ENCODE measurements around the gene ADCY2. TPM values are rescaled to one million over a fixed set of nuclear protein-coding genes. Genes with fewer than 3 reads are reported as not detected.

The ADCY2 gene
- total and polyA plus RNA-seq, 11 donors = 0.04 to 0.96 (median 0.32) TPM

GRCh38 chr5:7679663-7680062 is 283.7 kb downstream of the ADCY2 start:
- WGBS, 4 donors = 67 to 85% (median 72%) methylated on average over 4 of the region's 4 CpGs
- DNase-seq (no peak), ATAC-seq (no peak)
- H3K9me3 ChIP-seq = no peaks in the 10 kb centered on the region
- intact Hi-C loops (cut with DNase I) = no loop called here
- TF ChIP-seq, protein P1, sequence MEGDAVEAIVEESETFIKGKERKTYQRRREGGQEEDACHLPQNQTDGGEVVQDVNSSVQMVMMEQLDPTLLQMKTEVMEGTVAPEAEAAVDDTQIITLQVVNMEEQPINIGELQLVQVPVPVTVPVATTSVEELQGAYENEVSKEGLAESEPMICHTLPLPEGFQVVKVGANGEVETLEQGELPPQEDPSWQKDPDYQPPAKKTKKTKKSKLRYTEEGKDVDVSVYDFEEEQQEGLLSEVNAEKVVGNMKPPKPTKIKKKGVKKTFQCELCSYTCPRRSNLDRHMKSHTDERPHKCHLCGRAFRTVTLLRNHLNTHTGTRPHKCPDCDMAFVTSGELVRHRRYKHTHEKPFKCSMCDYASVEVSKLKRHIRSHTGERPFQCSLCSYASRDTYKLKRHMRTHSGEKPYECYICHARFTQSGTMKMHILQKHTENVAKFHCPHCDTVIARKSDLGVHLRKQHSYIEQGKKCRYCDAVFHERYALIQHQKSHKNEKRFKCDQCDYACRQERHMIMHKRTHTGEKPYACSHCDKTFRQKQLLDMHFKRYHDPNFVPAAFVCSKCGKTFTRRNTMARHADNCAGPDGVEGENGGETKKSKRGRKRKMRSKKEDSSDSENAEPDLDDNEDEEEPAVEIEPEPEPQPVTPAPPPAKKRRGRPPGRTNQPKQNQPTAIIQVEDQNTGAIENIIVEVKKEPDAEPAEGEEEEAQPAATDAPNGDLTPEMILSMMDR (IDR thresholded peaks at IDR 0.05) = no peak
- no peak for TF ChIP-seq POLR2A (IDR thresholded peaks at IDR 0.05)
- no peak overlapping the region for H3K27ac ChIP-seq
- H3K4me1 ChIP-seq = no peaks in the 10 kb centered on the region
- peaks cover 0 to 7% (median 0%) of the 10 kb centered on the region in 9 donors for H3K27me3 ChIP-seq
- no peaks in the 10 kb centered on the region for H3K36me3 ChIP-seq
- no peak overlapping the region for H3K4me3 ChIP-seq

- no peaks in the 10 kb centered on the region for H3K4me1 ChIP-seq
- peaks cover 0 to 7% (median 0%) of the 10 kb centered on the region in 9 donors for H3K27me3 ChIP-seq
- WGBS, 4 donors = 70 to 78% (median 72%) methylated on average over 4 of the region's 4 CpGs
- ATAC-seq = no peak
- no peaks in the 10 kb centered on the region for H3K36me3 ChIP-seq
- intact Hi-C loops (cut with DNase I) = no loop called here
- TF ChIP-seq POLR2A (IDR thresholded peaks at IDR 0.05) = no peak
- TF ChIP-seq, protein P1 (IDR thresholded peaks at IDR 0.05) = no peak
- no peaks in the 10 kb centered on the region for H3K9me3 ChIP-seq
- no peak for DNase-seq
- no peak overlapping the region for H3K27ac ChIP-seq
- H3K4me3 ChIP-seq = no peak overlapping the region
These were observed 284.3 kb downstream of the ADCY2 start for GRCh38 chr5:7680260-7680659.

GRCh38 chr5:7682379-7682778 is 286.4 kb downstream of the ADCY2 start:
- Histone ChIP-seq H3K9me3 (no peaks in the 10 kb centered on the region), H3K4me1 (no peaks in the 10 kb centered on the region), H3K36me3 (no peaks in the 10 kb centered on the region), H3K4me3 (no peak overlapping the region), H3K27me3 (peaks cover 0 to 7% (median 0%) of the 10 kb centered on the region in 9 donors), H3K27ac (no peak overlapping the region)
- no peak for DNase-seq
- 40 to 49% (median 48%) methylated on average over 3 of the region's 3 CpGs for WGBS, 4 donors
- intact Hi-C loops (cut with DNase I) = no loop called here
- no peak for ATAC-seq
- TF ChIP-seq, protein P1 (IDR thresholded peaks at IDR 0.05) = no peak
- no peak for TF ChIP-seq POLR2A (IDR thresholded peaks at IDR 0.05)

GRCh38 chr5:7683753-7684152 is 287.8 kb downstream of the ADCY2 start:
- intact Hi-C loops (cut with DNase I) = no loop called here
- no peaks in the 10 kb centered on the region for H3K36me3 ChIP-seq
- H3K27ac ChIP-seq = no peak overlapping the region
- DNase-seq = no peak
- no peaks in the 10 kb centered on the region for H3K4me1 ChIP-seq
- no peaks in the 10 kb centered on the region for H3K9me3 ChIP-seq
- H3K4me3 ChIP-seq = no peak overlapping the region
- H3K27me3 ChIP-seq = peaks cover 0 to 7% (median 0%) of the 10 kb centered on the region in 9 donors
- ATAC-seq = no peak
- TF ChIP-seq POLR2A (IDR thresholded peaks at IDR 0.05) = no peak
- TF ChIP-seq, protein P1 (IDR thresholded peaks at IDR 0.05) = no peak
- 68 to 79% (median 73%) methylated on average over 3 of the region's 3 CpGs for WGBS, 4 donors

All from heart left ventricle (tissue), 16 donors.